Central memory CD4-positive, alpha-beta T cell (primary cell): ENCODE data around the gene GRN.
"Not testable (repeated sequence)": the region's sequence is repeated elsewhere in the genome, so short reads cannot be mapped to it uniquely, and the experiment has no call there.

Experiments used
- DNase-seq: peaks from one replicate; pipeline ENCODE4 v3.0.0; 2022

Gene GRN

DNA sequence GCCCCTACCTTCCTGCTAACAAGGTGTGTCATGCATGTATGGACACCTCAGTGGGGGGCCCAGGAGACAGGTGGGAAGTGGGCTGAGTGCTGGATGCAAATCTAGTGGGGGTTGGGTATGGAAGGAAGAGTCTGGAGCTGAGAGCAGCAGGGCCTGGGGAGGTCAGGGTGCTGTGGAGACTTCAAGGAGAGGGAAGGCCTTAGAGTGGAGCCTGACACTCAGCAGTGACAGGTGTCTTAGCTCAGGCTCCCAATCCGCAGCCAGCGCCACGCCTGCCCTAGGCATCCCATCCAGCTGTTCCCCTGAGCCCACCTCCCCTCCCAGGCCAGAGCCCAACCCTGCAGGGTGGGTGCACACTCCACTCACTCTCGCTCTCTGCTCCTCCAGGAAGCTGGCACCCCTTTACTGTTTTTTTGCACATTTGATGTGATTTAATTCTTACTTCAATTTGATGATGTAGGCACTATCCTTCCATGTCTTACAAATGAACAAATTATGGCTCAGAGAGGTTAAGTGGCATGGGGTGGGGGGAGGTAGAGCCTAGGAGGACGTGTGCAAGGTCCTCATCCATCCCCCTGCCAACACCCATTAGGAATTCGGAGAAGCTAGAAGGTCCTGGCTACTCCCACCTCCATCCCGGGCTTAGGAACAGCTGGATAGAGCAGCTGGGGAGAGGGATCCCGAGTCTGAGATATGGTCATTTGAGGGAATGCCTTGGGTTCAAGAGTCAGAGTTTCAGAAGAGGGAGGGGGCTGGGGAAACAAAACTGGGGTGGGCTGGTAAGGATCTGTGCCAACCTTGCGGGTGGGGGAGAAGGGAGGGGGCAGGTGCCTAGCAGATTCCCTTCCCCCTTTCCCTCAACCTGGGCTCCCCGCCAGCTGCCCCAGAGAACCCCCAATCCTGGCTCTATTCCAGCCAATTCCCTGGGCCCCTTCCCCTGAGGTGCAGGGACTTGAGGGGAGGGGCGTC is 16.5 kb downstream of the GRN start:
- no peak for DNase-seq

DNA sequence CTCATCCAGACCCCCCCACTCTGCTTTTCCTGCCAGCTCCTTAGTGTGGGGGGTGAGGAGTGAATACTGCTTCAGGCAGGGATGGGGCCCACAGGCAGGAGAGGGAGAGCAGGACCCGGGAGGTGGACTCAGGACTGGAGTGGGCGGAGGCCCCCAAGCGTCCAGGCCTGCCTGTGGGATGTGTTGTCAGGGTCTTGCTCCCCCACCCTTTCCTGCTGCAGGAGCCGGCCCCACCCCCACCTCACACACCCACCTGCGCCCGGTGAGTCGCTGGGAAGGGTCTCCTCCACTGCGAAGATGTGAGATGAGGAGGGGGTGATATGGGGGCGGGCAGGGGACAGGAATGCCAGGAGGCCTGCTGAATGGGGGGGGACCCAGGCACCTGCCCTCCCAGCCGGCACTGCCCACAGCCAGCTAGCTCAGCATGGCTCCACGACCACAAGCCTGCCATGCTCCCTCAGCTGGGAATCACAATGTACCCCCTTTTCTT is 17.4 kb downstream of the GRN start:
- DNase-seq: no peak

DNA sequence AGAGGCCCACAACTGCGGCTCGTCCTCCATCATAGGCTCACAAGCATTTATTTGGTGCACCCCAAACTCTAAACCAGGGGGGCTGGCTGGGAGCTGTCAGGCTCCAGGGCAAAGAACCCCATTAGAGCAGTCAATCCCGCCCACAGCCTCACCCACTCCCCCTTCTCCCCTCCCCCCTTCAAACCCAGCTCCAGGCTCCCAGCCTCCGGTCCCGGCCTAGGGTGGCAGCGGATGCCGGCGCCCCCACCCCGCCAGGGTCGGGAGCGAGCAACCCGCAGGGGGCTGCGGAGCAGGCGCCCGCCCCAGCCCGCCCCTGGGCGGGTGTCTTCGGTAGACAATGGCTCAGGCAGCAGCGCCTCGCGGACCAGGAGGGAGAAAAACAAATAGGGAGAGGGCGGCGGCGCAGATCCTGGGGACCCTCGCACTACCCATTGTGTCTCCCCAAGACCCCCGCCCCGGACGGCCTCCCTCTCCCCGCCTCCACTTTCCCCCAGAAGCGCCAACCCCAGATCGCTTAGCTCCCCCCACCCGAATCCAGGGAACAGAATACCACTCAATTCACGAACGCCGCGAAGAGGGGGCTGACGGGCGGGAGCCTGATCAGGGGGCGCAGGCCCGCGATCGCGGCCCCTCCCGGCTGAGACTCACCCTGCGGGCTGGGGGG is 18.0 kb downstream of the GRN start:
- no peak for DNase-seq

DNA sequence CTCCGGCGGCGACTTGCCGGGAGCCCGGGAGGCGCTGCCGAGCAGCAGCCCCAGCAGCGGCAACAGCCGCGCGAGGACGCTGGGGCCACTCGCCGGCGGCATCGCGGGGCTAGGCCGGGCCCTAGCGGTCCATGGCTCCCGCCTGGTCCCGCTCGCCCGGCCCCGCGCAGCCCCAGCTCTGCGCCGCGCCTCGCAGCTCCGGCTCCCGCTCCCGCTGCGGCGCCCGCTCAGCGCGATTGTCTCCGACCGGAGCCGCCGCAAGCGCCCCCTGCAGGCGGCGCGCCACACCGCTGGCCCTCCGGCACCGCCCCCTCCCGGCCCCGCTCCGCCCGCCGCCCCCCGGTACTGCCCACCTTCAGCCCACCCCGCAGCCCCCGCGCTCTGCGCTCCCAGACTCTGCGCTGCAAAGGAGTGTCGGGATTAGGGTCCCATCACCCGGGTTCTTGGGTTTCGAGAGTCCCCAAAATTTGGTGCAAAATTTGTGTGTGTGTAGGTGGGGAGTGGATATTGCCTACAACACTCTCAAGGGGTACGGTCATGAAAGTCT is 18.6 kb downstream of the GRN start, which contains the start of gene FAM171A2:
TSS of gene FAM171A2 (minus strand) at position 241 of the 547 bp plus-strand sequence. CDS start at position 102, 139 bp downstream.
- DNase-seq: peak; percentile 63

DNA sequence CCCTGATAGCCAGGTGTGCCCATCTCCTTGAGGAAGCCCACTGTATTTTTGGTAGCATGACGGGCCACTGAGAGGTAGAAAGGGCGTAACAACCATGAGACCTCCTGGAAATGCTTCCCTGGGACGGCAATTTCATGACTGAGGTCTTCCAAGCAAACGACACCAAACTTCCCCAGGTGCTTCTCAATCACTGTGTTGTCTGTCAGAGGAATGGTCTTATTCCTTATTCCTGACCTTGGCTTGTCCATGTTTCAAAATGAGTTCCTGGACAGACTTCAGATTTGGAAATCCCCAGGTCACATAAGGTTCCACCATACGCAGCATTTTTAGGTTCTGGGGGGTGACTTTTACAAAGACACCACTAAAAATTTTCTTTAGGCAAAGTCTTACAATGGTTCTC is 19.9 kb downstream of the GRN start:
- DNase-seq: not testable (repeated sequence)

DNA sequence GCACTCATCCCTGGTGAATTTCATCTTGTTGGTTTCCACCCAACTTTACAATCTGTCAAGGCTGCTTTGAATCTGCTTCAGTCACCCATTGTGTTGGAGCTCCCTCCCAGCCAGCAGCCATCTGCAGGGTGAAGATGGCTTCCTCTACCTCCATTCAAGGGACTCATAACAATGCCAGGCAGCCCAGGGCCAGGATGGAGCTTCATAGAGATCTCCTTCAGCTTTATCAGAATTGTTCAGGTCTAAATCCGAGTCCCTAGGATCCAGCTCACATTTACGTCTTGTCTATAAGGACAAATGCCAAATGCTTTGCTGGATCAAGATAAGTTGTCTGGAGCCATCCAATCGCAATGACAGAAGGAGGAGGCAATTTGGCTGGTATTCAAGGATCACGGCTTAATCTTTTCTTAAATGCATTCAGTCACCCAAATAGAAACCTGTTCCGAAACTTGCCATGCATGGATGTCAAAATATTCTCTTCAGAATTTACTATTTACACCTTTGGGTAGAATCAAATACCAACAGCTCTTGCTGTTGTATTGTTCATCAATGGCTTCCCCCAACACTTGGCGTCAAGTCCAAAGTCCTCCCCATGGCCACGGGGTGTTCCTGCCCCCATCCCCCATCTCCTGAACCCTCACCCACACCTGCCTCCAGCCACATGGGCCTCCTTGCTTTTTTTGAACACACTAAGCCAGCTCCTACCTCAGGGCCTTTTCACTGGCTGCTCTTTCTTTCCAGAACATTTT is 22.3 kb downstream of the GRN start:
- DNase-seq: no peak

DNA sequence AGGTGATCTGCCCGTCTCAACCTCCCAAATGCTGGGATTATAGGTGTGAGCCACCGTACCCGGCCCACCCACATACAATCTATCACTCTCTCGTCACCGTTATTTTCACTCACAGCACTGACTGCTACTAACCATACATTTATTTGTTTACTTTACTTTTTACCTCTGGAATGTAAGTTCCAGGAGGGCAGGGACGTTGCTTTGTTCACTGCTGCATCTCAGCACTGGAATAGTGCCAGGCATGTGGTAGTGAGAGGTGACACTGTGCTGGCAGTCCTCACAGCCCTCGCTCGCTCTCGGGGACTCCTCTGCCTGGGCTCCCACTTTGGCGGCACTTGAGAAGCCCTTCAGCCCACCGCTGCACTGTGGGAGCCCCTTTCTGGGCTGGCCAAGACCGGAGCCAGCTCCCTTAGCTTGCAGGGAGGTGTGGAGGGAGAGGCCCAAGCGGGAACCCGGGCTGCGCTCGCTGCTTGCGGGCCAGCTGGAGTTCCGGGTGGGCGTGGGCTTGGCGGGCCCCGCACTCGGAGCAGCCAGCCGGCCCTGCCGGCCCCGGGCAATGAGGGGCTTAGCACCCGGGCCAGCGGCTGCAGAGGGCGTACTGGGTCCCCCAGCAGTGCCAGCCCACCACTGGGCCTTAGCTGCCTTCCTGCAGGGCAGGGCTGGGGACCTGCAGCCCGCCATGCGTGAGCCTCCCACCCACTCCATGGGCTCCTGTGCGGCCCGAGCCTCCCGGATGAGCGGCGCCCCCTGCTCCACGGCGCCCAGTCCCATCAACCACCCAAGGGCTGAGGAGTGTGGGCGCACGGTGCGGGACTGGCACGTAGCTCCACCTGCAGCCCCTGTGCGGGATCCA is 23.5 kb downstream of the GRN start:
- DNase-seq: not testable (repeated sequence)

DNA sequence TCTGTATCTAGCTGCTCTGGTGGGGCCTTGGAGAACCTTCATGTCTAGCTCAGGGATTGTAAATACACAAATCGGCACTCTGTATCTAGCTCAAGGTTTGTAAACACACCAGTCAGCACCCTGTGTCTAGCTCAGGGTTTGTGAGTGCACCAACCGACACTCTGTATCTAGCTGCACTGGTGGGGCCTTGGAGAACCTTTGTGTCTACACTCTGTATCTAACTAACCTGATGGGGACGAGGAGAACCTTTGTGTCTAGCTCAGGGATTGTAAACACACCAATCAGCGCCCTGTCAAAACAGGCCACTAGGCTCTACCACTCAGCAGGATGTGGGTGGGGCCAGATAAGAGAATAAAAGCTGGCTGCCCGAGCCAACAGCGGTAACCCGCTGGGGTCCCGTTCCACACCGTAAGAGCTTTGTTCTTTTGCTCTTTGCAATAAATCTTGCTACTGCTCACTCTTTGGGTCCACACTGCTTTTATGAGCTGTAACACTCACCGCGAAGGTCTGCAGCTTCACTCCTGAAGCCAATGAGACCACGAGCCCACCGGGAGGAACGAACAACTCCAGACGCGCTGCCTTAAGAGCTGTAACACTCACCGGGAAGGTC is 24.4 kb downstream of the GRN start:
- DNase-seq: not testable (repeated sequence)

DNA sequence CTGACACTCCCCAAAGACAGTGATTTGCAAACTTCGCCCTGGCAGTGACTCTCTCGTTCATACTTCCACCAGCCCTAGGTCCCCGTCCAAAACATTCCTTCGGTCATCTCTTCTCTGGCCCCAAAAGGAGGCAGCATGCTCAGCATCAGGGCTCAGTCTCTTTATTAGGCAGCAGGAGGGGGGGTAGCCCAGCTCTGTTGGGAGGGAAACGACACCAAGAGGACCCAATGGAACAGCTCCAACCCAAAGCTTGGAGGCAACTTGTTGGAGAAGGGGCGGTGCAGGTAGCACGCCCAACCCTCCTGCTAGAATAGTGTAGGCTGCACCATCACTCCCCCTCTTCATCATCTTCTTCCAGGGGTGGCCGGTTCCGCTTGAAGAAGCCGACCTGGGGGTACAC is 26.9 kb downstream of the GRN start:
- no peak for DNase-seq

DNA sequence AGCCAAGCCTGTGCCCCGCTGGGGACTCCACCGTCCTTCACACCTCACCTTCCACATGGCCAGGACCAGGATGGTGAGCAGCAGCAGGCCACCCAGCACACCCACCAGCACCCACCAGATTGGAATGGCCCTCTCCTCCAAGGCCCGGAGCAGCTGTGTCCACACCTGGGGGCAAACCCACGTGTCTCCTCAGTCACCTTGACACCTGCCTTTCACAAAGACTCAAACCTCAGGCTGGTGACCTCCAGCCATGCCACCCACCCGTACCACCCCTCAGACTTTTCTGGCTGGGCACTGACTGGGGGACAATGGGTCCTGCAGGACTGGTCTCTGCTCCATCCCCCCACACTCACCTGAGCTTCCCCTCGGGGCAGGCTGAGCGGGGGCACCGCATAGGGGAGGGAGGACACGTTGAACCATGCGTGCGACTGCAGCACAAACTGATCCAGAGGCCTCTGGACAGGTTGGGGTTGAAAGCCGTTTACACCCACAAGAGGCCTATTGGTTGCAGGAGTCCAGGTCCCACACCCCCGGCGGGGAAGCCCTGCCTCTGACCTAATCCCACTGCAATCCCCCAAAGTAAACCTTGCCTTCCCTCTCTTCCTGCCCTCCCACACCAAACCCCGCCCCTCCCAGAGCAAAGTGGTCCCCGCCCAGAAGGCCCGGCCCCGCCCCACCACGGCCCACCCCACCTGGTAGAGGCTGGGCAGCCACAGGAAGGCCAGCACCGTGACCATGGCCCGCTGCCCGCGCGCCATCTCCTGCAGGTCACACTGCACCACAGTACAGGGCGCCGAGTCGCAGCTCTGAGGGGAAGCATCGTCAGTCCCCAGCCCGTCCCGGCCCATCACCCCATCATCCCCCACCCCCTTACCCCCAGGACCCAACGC is 29.4 kb downstream of the GRN start:
- no peak for DNase-seq

DNA sequence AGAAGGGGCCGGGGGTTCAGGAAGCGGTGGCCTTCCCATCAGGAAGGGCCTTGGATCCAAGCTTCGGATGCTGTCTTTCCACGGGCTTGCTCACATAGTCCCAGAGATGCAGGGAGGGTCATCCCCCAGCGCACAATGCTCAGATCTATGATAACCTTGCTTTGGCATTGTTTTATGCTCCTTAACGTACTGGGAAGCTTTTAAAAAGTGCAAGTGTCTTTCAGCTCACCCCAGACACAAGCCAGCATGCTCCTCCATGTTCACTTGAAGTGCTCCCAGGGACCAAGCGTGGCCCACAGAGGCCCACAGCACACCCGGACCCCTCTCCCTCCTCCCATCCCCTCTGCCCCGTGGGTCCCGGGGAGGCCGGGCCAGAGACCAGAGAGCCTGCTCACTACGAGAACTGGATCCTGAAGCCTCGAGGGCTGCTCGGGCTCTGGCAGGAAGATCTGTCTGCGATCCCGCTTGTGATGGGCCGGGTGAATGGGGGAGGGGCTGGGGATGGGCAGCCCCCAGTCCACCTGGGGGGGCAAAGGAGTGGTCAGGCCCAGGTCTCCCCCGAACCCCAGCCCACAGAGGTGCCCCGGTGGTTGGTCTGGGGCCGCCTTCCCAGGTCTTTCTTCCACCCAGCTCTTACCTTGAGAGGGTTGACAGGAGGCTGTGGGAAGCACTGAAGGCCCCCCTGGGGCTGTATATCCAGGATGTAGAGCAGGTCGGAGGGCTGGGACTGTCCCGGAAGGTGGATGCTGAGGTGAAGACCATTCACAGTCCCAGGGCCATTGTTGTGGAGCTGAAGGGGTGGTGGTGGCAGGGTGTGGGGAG is 30.3 kb downstream of the GRN start:
- no peak for DNase-seq

DNA sequence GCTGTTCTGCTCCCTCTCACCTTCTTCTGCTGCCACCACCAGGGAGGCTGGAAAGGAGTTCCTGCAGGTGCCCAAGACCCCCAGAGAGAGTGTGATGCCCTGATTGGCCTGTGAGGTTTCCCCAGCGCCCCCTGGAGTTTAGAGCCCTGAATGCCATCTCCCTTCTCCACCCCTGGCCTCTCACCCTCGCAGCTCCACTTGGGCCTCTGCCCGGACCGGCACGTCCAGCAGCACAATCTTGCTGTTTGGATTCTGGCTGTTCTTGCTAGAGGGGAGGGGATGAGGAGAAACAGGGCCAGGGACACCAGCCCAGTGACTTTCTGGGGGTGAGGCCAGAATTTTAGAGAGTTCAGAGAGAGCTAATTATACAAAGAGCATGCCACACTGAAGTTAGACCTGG is 31.0 kb downstream of the GRN start:
- DNase-seq: no peak

DNA sequence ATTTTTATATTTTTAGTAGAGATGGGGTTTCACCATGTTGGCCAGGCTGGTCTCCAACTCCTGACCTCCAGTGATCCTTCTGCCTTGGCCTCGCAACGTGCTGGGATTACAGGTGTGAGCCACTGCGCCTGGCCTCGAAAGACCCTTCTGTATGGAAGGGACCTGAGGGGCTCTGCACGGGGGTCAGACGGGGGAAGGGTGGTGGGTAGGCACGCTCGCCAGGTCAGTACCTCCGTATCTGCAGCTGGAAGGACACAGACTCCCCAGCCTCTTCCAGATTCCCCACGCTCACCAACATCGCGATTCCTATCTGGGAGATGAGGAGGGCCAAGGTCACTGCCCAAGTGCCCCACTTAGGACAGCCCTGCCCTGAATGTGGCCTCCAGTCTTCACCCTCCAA is 31.7 kb downstream of the GRN start:
- DNase-seq: no peak

DNA sequence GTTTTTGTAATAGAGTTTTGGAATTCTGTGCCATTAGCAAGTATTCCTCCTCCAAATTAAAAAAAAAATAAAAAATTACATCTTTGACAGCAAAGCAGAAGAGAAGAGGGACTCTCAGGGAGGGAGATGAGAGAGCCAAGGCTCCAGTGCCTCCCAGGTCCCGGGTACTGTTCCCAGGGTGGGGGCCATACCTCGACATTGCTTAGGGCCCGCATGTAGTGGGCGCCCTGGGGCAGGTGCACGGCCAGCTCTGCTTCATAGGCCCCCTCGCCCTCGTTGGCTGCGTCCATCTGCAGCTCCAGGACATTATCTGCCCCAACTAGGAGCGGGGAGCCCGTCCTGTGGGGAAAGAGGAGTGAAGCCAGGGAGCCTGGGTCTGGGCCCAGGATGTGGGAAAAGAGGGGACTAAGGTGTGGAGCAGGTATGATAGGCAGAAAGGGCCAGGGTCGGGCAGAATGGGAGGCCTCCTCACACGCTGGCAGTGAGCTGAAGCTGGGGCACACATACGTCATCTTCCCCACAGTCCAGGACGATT is 33.1 kb downstream of the GRN start:
- DNase-seq: no peak

DNA sequence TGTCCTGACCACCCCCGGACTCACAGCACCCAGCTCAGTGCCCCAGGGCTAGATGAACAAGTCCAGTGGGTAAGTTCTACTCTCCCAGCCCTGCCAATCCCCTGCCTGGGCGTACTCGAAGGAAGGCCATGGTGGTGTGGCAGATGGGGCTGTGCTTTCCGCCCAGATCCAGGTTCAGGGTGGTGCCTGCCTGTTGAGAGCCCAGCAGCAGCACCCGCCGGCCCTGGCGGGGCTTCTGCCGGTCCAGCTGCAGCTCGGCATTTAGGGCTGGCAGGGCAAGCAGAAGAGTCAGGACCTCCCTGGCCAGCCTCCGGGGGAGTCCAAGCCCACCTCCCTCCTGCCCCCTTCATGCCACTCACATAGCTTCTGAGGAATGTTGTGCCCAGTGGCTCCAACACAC is 34.8 kb downstream of the GRN start:
- DNase-seq: no peak

DNA sequence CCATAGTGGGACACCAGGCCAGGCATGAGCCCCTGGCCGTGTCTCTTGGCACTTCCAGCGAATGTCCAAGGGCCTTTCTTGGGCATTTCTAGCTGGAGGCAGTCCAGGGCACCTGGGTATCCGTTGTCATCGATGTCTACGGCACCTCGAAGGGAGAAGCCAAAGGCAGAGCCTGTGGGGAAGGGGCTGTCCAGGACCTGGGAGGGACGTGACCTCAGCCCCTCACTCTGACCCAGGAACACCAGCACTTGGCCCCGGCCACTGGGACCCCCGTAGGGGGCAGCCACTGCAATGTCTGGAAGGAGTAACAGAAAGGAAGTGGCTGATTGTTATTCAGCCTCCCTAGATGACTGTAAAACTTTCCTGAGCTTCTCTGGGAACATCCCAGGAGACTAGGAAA is 35.7 kb downstream of the GRN start:
- no peak for DNase-seq

DNA sequence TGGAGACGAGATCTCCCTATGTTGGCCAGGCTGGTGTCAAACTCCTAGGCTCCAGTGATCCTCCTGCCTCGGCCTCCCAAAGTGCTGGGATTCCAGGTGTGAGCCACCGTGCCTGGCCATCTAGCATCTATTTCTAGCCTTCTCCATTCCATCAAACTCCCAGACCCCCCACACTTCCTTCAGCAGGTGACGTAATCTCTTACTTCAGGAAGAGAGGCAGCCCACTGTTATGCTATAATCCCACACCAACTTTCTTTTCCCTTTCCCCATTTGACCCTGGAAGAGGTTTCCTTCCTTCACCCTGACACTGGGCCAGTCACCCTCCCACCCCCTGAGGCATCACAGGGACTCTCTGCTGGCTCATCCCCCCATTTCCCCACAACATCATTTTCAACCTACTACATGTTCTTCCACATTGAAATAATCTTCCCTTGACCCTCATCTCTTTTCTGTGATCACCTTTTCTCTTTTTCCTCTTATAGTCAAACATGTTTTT is 36.8 kb downstream of the GRN start:
- DNase-seq: no peak

DNA sequence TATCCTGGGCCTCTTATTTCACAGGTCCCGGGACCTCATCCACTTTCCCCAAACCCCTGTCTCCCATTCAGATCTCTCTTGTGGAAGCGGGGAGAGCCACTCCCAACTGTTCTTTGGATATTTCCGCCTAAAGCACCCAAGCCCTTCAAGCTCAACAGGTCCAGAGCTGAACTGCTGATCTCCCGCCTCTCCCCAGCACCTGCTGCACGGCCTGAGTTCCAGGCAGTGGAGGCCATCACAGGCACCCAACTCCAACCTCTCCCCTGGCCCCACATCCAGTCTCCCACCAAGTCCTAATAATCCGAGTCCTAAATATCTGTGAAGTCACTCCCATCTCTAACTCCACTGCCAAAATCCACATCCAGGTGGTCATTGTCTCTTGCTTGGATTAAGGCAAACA is 37.8 kb downstream of the GRN start:
- DNase-seq: no peak

DNA sequence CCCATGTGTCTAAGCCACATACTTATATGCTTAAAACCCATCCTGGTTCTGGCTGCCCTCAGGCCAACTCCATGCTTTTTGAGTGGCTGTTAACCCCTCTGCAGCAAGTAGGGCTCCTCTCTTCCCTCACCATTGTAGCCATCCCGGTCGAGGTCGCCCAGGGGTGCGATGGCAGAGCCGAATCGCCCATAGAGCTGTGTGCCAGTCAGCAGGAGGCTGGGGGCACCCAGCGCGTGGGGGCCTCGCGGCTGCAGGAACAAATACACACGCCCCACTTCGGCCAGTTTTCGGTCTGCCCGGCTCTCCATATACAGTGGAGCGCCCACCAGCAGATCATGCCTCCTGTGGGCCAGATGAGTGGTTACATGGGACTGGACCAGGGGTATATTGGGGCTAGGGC is 38.3 kb downstream of the GRN start:
- DNase-seq: no peak
